Stimulated activated CD4-positive, alpha-beta T cell treated with anti-CD3 and anti-CD28 coated beads, Interleukin-2, amount 100 ng/mL, for 48 hours (primary cell): ENCODE results near the gene RIPOR3.

ENCODE experiments used
- DNase-seq, 2 donors: peaks; one replicate each; pipeline ENCODE4 v3.0.0-alpha.2; 2020

RIPOR3 gene

GRCh38 chr20:50586531-50587232 is 104.7 kb downstream of the RIPOR3 start:
- DNase-seq: no peak

- DNase-seq: no peak
These were observed 105.7 kb downstream of the RIPOR3 start for GRCh38 chr20:50585678-50586077.

- no peak for DNase-seq
These were observed 106.1 kb downstream of the RIPOR3 start for GRCh38 chr20:50585214-50585613.

GRCh38 chr20:50584687-50585086 is 106.7 kb downstream of the RIPOR3 start:
- DNase-seq: no peak

- DNase-seq: no peak
These were observed 107.7 kb downstream of the RIPOR3 start for GRCh38 chr20:50583442-50584150.

- no peak for DNase-seq
These were observed 108.6 kb downstream of the RIPOR3 start for GRCh38 chr20:50582591-50583234.

- DNase-seq: no peak
These were observed 109.2 kb downstream of the RIPOR3 start for GRCh38 chr20:50582092-50582491.

GRCh38 chr20:50580842-50581544 is 110.3 kb downstream of the RIPOR3 start:
- no peak for DNase-seq

GRCh38 chr20:50580016-50580747 is 111.2 kb downstream of the RIPOR3 start:
- DNase-seq: peak; percentile 44 to 46

- DNase-seq: no peak
These were observed 111.8 kb downstream of the RIPOR3 start for GRCh38 chr20:50579511-50579910.

GRCh38 chr20:50578778-50579165 is 112.6 kb downstream of the RIPOR3 start:
- no peak for DNase-seq

- no peak for DNase-seq
These were observed 113.1 kb downstream of the RIPOR3 start for GRCh38 chr20:50578061-50578777.

- no peak for DNase-seq
These were observed 113.9 kb downstream of the RIPOR3 start for GRCh38 chr20:50577175-50578018.

- peak; percentile 51 to 58 for DNase-seq
These were observed 115.2 kb downstream of the RIPOR3 start for GRCh38 chr20:50575865-50576720.

GRCh38 chr20:50574586-50574985 is 116.8 kb downstream of the RIPOR3 start:
- DNase-seq: no peak

- DNase-seq: no peak
These were observed 117.2 kb downstream of the RIPOR3 start for GRCh38 chr20:50574108-50574507.

GRCh38 chr20:50572938-50573777 is 118.2 kb downstream of the RIPOR3 start:
- no peak for DNase-seq

- no peak for DNase-seq
These were observed 119.9 kb downstream of the RIPOR3 start for GRCh38 chr20:50571466-50571865.
